ENCODE results near the gene EPHA5. TPM values are rescaled to one million over a fixed set of nuclear protein-coding genes. Genes with fewer than 3 reads are reported as not detected.

Gene EPHA5
- total RNA-seq, 1 donor from 2014 or later: under 0.01 TPM

DNA sequence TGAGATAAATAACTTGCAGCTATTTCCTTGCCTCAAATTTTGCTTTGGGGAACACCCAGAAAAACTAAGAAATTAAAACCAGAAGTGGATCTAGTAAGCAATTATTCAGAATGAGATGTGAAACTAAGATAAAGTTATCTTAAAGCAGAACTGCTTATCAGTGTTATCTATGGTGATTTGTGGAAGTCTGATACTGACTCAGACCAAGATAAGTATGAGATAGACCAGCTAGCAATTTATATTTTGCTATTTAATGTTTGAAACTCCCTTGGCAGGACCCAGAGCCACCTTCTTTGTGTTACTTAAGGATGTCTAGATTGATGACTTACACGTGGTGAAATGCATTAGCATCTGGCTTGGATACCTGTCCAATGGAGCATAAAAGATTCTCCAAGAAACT, 368.1 kb downstream of the EPHA5 start:
- FAIRE-seq (no peak), DNase-seq (ENCODE audit: low read depth) (no peak)
- H3K36me3 ChIP-seq (ENCODE audit: control insufficient read depth, insufficient read depth, low read length): no peaks in the 10 kb centered on the region
- no peak overlapping the region for H3K4me3 ChIP-seq (ENCODE audit: low read depth, low read length)
- no peaks in the 10 kb centered on the region for H3K27me3 ChIP-seq (ENCODE audit: control insufficient read depth, insufficient read depth, low read length)
- TF ChIP-seq, protein P1, sequence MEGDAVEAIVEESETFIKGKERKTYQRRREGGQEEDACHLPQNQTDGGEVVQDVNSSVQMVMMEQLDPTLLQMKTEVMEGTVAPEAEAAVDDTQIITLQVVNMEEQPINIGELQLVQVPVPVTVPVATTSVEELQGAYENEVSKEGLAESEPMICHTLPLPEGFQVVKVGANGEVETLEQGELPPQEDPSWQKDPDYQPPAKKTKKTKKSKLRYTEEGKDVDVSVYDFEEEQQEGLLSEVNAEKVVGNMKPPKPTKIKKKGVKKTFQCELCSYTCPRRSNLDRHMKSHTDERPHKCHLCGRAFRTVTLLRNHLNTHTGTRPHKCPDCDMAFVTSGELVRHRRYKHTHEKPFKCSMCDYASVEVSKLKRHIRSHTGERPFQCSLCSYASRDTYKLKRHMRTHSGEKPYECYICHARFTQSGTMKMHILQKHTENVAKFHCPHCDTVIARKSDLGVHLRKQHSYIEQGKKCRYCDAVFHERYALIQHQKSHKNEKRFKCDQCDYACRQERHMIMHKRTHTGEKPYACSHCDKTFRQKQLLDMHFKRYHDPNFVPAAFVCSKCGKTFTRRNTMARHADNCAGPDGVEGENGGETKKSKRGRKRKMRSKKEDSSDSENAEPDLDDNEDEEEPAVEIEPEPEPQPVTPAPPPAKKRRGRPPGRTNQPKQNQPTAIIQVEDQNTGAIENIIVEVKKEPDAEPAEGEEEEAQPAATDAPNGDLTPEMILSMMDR (IDR thresholded peaks at IDR 0.05; ENCODE audit: insufficient read depth, low read length, severe bottlenecking): no peak

DNA sequence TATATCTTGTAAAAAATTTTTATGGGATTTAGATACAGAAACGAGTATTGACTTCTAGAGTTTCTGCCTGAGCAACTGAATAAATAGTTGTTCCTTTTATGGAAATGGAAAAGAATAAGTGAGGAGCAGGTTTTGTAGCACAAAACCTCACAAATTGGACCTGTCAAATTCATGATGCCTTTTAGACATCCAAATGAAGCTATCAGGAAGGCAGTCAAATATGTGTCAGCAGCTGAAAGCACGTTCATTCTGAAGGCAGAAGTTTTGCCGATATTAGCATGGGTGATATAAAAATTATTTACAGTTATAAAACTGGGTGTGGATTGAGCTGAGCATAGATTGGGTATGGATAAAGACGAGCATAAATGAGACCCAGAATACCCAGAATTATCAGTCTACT, 374.0 kb downstream of the EPHA5 start:
- no peak overlapping the region for H3K4me3 ChIP-seq (ENCODE audit: low read depth, low read length)
- no peaks in the 10 kb centered on the region for H3K36me3 ChIP-seq (ENCODE audit: control insufficient read depth, insufficient read depth, low read length)
- FAIRE-seq (no peak), DNase-seq (ENCODE audit: low read depth) (no peak)
- no peaks in the 10 kb centered on the region for H3K27me3 ChIP-seq (ENCODE audit: control insufficient read depth, insufficient read depth, low read length)
- TF ChIP-seq, protein P1 (IDR thresholded peaks at IDR 0.05; ENCODE audit: insufficient read depth, low read length, severe bottlenecking): no peak

DNA sequence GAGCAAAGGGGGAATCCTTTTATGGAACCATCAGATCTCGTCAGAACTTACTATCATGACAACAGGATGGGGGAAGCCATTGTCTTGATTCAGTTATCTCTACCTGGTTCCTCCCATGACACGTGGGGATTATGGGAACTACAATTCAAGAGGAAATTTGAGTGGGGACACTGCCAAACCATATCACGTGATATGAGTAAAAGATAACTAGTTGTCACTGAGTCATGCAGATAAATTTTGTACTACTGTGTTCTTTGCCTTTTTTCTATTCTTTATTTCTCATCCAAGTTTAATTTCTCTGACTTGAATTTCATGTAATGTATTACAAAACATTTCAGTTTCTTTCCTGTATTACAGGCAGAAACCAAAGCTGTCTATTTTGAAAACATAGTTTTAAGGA, 383.2 kb downstream of the EPHA5 start:
- Histone ChIP-seq H3K4me3 (ENCODE audit: low read depth, low read length) (no peak overlapping the region), H3K36me3 (ENCODE audit: control insufficient read depth, insufficient read depth, low read length) (no peaks in the 10 kb centered on the region), H3K27me3 (ENCODE audit: control insufficient read depth, insufficient read depth, low read length) (no peaks in the 10 kb centered on the region)
- FAIRE-seq (no peak), DNase-seq (ENCODE audit: low read depth) (no peak)
- TF ChIP-seq, protein P1 (IDR thresholded peaks at IDR 0.05; ENCODE audit: insufficient read depth, low read length, severe bottlenecking): no peak
